Measurements from ENCODE around the gene KLHL24. TPM values are rescaled to one million over a fixed set of nuclear protein-coding genes. Genes with fewer than 3 reads are reported as not detected.
"Not testable (repeated sequence)": the region's sequence is repeated elsewhere in the genome, so short reads cannot be mapped to it uniquely, and the experiment has no call there.

Gene KLHL24
- total and polyA plus RNA-seq, 2 donors (not counting 1 experiment from before 2014, with no cell fraction given): 20.4 to 70.7 TPM

DNA sequence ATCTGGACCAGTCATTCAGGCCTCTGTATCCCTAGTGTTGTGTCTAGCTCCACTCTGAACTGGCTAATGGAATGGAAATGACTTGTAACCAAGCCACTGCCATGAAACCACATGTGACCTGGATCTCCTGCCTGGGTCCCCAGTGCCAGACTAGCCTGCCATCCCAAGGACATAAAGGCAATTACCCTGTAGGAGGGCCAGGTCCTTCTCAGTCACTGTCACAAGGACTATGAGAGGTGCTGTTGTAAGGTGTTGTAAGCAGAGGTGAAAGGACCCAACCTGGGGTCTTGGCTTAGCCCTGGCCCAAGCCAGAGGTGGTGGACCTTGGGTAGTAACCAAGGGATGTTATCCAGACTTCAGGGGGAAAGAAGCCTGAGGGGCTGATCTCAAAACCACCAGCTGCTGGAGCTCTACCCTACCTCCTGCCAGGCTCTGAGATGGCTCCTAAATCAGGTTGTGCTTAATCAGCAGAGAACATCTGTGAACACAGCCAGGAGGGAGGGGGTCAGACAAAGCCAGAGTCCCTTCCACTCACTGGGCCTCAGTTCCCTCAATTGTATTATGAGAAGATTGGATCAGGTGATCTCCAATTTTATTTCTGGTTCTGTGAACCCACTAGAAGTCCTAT lies 15.7 kb upstream of the KLHL24 start:
- TF ChIP-seq, protein P1, sequence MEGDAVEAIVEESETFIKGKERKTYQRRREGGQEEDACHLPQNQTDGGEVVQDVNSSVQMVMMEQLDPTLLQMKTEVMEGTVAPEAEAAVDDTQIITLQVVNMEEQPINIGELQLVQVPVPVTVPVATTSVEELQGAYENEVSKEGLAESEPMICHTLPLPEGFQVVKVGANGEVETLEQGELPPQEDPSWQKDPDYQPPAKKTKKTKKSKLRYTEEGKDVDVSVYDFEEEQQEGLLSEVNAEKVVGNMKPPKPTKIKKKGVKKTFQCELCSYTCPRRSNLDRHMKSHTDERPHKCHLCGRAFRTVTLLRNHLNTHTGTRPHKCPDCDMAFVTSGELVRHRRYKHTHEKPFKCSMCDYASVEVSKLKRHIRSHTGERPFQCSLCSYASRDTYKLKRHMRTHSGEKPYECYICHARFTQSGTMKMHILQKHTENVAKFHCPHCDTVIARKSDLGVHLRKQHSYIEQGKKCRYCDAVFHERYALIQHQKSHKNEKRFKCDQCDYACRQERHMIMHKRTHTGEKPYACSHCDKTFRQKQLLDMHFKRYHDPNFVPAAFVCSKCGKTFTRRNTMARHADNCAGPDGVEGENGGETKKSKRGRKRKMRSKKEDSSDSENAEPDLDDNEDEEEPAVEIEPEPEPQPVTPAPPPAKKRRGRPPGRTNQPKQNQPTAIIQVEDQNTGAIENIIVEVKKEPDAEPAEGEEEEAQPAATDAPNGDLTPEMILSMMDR (conservative IDR thresholded peaks at IDR 0.05 in 1 of 2, IDR thresholded peaks at IDR 0.05 in 1 of 2; ENCODE audit: low read depth in 1 of 2, low read length in 2 of 2): no peak
- TF ChIP-seq EZH2 (IDR thresholded peaks at IDR 0.05; ENCODE audit: low read length, missing control alignments): no peak
- Histone ChIP-seq H3K4me2 (ENCODE audit: extremely low read depth, insufficient read depth, low read length) (no peak overlapping the region), H2AFZ (ENCODE audit: low read length) (no peak overlapping the region), H3K4me1 (ENCODE audit: control insufficient read depth, extremely low read depth, insufficient read depth, low read length) (no peaks in the 10 kb centered on the region), H3K79me2 (ENCODE audit: control insufficient read depth, insufficient read depth, low read length) (no peaks in the 10 kb centered on the region), H4K20me1 (ENCODE audit: control insufficient read depth, extremely low read depth, insufficient read depth, low read length) (no peaks in the 10 kb centered on the region), H3K36me3 (ENCODE audit: control insufficient read depth, insufficient read depth, low read length) (no peaks in the 10 kb centered on the region), H3K4me3 (replicated peaks in 1 of 4; ENCODE audit: control extremely low read depth in 1 of 4, insufficient read depth in 1 of 4, low read depth in 3 of 4, low read length in 4 of 4) (no peak overlapping the region), H3K27me3 (ENCODE audit: control insufficient read depth, insufficient read depth, low read length) (peaks cover 4% of the 10 kb centered on the region), H3K9me3 (ENCODE audit: control insufficient read depth, insufficient read depth, low read depth, low read length) (no peaks in the 10 kb centered on the region), H3K27ac (ENCODE audit: insufficient read depth, low read length) (no peak overlapping the region), H3K9ac (ENCODE audit: insufficient read depth, low read length) (no peak overlapping the region)
- no peak for DNase-seq (ENCODE audit: low read depth in 2 of 2)

- H3K9me3 ChIP-seq (ENCODE audit: control insufficient read depth, insufficient read depth, low read depth, low read length): no peaks in the 10 kb centered on the region
- TF ChIP-seq, protein P1 (conservative IDR thresholded peaks at IDR 0.05 in 1 of 2, IDR thresholded peaks at IDR 0.05 in 1 of 2; ENCODE audit: low read depth in 1 of 2, low read length in 2 of 2): no peak
- no peak for TF ChIP-seq EZH2 (IDR thresholded peaks at IDR 0.05; ENCODE audit: low read length, missing control alignments)
- H3K4me3 ChIP-seq (replicated peaks in 1 of 4; ENCODE audit: control extremely low read depth in 1 of 4, insufficient read depth in 1 of 4, low read depth in 3 of 4, low read length in 4 of 4): no peak overlapping the region
- no peak overlapping the region for H2AFZ ChIP-seq (ENCODE audit: low read length)
- H3K4me2 ChIP-seq (ENCODE audit: extremely low read depth, insufficient read depth, low read length): no peak overlapping the region
- no peaks in the 10 kb centered on the region for H3K4me1 ChIP-seq (ENCODE audit: control insufficient read depth, extremely low read depth, insufficient read depth, low read length)
- no peaks in the 10 kb centered on the region for H3K36me3 ChIP-seq (ENCODE audit: control insufficient read depth, insufficient read depth, low read length)
- H4K20me1 ChIP-seq (ENCODE audit: control insufficient read depth, extremely low read depth, insufficient read depth, low read length): no peaks in the 10 kb centered on the region
- peaks cover 4% of the 10 kb centered on the region for H3K27me3 ChIP-seq (ENCODE audit: control insufficient read depth, insufficient read depth, low read length)
- H3K79me2 ChIP-seq (ENCODE audit: control insufficient read depth, insufficient read depth, low read length): no peaks in the 10 kb centered on the region
- no peak overlapping the region for H3K9ac ChIP-seq (ENCODE audit: insufficient read depth, low read length)
- no peak for DNase-seq (ENCODE audit: low read depth in 2 of 2)
- no peak overlapping the region for H3K27ac ChIP-seq (ENCODE audit: insufficient read depth, low read length)
Measured at GRCh38 chr3:183620252-183620628, 15.2 kb upstream of the KLHL24 start.

DNA sequence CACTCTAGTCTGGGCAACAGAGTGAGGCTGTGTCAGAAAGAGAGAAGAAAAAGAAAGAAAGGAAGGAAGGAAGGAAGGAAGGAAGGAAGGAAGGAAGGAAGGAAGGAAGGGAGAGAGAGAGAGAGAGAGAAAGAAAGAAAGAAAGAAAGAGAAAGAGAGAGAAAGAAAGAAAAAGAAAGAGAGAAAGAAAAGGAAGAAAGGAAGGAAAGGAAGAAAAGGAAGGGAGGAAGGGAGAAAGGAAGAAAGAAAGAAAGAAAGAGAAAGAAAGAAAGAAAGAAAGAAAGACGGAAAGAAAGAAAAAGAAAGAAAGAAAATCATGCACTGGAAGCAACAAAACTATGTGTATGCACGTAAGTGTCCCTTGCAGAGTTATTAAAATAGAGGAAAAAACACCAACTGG lies 12.9 kb upstream of the KLHL24 start:
- not testable (repeated sequence) for H2AFZ ChIP-seq (ENCODE audit: low read length); H3K4me3 ChIP-seq (replicated peaks in 1 of 4; ENCODE audit: control extremely low read depth in 1 of 4, insufficient read depth in 1 of 4, low read depth in 3 of 4, low read length in 4 of 4); H3K36me3 ChIP-seq (ENCODE audit: control insufficient read depth, insufficient read depth, low read length); H3K4me2 ChIP-seq (ENCODE audit: extremely low read depth, insufficient read depth, low read length); H3K4me1 ChIP-seq (ENCODE audit: control insufficient read depth, extremely low read depth, insufficient read depth, low read length); H3K9ac ChIP-seq (ENCODE audit: insufficient read depth, low read length); H3K79me2 ChIP-seq (ENCODE audit: control insufficient read depth, insufficient read depth, low read length); H3K27me3 ChIP-seq (ENCODE audit: control insufficient read depth, insufficient read depth, low read length); DNase-seq (ENCODE audit: low read depth in 2 of 2); H3K27ac ChIP-seq (ENCODE audit: insufficient read depth, low read length); H4K20me1 ChIP-seq (ENCODE audit: control insufficient read depth, extremely low read depth, insufficient read depth, low read length); H3K9me3 ChIP-seq (ENCODE audit: control insufficient read depth, insufficient read depth, low read depth, low read length)

Data from fibroblast of lung (primary cell).